Neural cell (in vitro differentiated cells): ENCODE results near the gene RPS6KA2. TPM values are rescaled to one million over a fixed set of nuclear protein-coding genes. Genes with fewer than 3 reads are reported as not detected.

Source experiments
- H2AFZ ChIP-seq: fragments of 200-600, 300-800 bp; sonication (generic), shearing (Covaris generic); 2 replicates; pipeline ENCODE4 v1.6.0; 2014; ENCODE audit warnings: low read depth, mild to moderate bottlenecking, antibody characterized with exemption, low read length, moderate library complexity
- H3F3A ChIP-seq: fragments of 200-600 bp; shearing (Covaris generic); 2 replicates; pipeline ENCODE4 v1.6.1; 2016; ENCODE audit warnings: mild to moderate bottlenecking, moderate library complexity, mixed read lengths, antibody characterized with exemption, low read length; ENCODE audit not compliant: insufficient read depth, poor library complexity, severe bottlenecking
- H3K27ac ChIP-seq: fragments of 200-600, 300-800 bp; sonication (generic), shearing (Covaris generic); 2 replicates; pipeline ENCODE4 v1.5.1; 2014; ENCODE audit warnings: mild to moderate bottlenecking, low read length, moderate library complexity
- H3K27me3 ChIP-seq: fragments of 300-800, 200-600 bp; sonication (generic), shearing (Covaris generic); 2 replicates; pipeline ENCODE4 v1.6.0; 2014; ENCODE audit warnings: mild to moderate bottlenecking, low read depth, low read length, moderate library complexity; ENCODE audit not compliant: insufficient read depth
- H3K36me3 ChIP-seq: fragments of 300-800, 200-600 bp; sonication (generic), shearing (Covaris generic); 2 replicates; pipeline ENCODE4 v1.5.1; 2014; ENCODE audit warnings: mild to moderate bottlenecking, antibody characterized with exemption, low read length, moderate library complexity; ENCODE audit not compliant: insufficient read depth
- H3K4me2 ChIP-seq: fragments of 300-800, 200-600 bp; sonication (generic), shearing (Covaris generic); 2 replicates; pipeline ENCODE4 v1.6.0; 2014; ENCODE audit warnings: mild to moderate bottlenecking, low read length
- H3K4me3 ChIP-seq: fragments of 300-800, 200-600 bp; sonication (generic), shearing (Covaris generic); 2 replicates; pipeline ENCODE4 v1.5.1; 2014; ENCODE audit warnings: mild to moderate bottlenecking, low read length, moderate library complexity
- H3K79me2 ChIP-seq: fragments of 200-600 bp; shearing (Covaris generic); replicated peaks from 2 replicates; pipeline ENCODE4 v1.6.0; 2014; ENCODE audit warnings: mild to moderate bottlenecking, low read length, moderate library complexity; ENCODE audit not compliant: insufficient read depth
- H3K9ac ChIP-seq: fragments of 300-800, 200-600 bp; sonication (generic), shearing (Covaris generic); 2 replicates; pipeline ENCODE4 v1.6.1; 2016; ENCODE audit warnings: mild to moderate bottlenecking, low read length, mixed read lengths
- H3K9me2 ChIP-seq: fragments of 200-600 bp; shearing (Covaris generic); 2 replicates; pipeline ENCODE4 v1.6.1; 2016; ENCODE audit warnings: mild to moderate bottlenecking, low read length, mixed read lengths; ENCODE audit not compliant: insufficient read depth
- H3K9me3 ChIP-seq: fragments of 200-600, 300-800 bp; sonication (generic), shearing (Covaris generic); 2 replicates; pipeline ENCODE4 v1.6.1; 2016; ENCODE audit warnings: mild to moderate bottlenecking, mixed run types, low read length, moderate library complexity, mixed read lengths
- H4K20me1 ChIP-seq: fragments of 200-600 bp; shearing (Covaris generic); 2 replicates; pipeline ENCODE4 v1.6.1; 2016; ENCODE audit warnings: mild to moderate bottlenecking, mixed run types; ENCODE audit not compliant: insufficient read depth
- EP300 ChIP-seq: fragments of 450-650 bp; conservative IDR thresholded peaks from 2 replicates; pipeline ENCODE4 v1.6.1; 2014; ENCODE audit warnings: antibody characterized with exemption, mild to moderate bottlenecking, moderate library complexity; ENCODE audit not compliant: poor library complexity, severe bottlenecking
- EZH2 ChIP-seq: fragments of 200-600, 300-800 bp; shearing (Covaris generic), sonication (generic); IDR thresholded peaks from 2 replicates; pipeline ENCODE4 v1.6.1; 2014; ENCODE audit warnings: antibody characterized with exemption, low read length, borderline replicate concordance, mild to moderate bottlenecking; ENCODE audit not compliant: insufficient read depth, poor library complexity, severe bottlenecking
- MXI1 ChIP-seq: fragments of 450-650 bp; conservative IDR thresholded peaks from 2 replicates; pipeline ENCODE4 v1.6.1; 2014; ENCODE audit warnings: antibody characterized with exemption, mild to moderate bottlenecking; ENCODE audit not compliant: poor library complexity, severe bottlenecking
- POLR2AphosphoS5 ChIP-seq: IDR thresholded peaks from 2 replicates; pipeline ENCODE4 v1.6.1; 2012
- RAD21 ChIP-seq: fragments of 450-650 bp; conservative IDR thresholded peaks from 2 replicates; pipeline ENCODE4 v1.6.1; 2014; ENCODE audit warnings: antibody characterized with exemption, mild to moderate bottlenecking, moderate library complexity
- SMC3 ChIP-seq: fragments of 450-650 bp; conservative IDR thresholded peaks from 2 replicates; pipeline ENCODE4 v1.6.1; 2014; ENCODE audit warnings: antibody characterized with exemption, mild to moderate bottlenecking, moderate library complexity; ENCODE audit not compliant: poor library complexity
- TAF1 ChIP-seq: IDR thresholded peaks from 2 replicates; pipeline ENCODE4 v1.6.1; 2012; ENCODE audit warnings: low read depth
- polyA plus RNA-seq: library from polyadenylated mRNA; depleted of rRNA; stranded (reverse); fragments of >200 nt; gene quantifications from 2 replicates; pipeline ENCODE4 v1.2.3, GENCODE V29; 2014
- TF ChIP-seq, protein P1 (sequence below): IDR thresholded peaks from 2 replicates; pipeline ENCODE4 v1.6.1; 2012; ENCODE audit warnings: borderline replicate concordance
- TF ChIP-seq, protein P2 (sequence below): fragments of 450-650 bp; IDR thresholded peaks from 2 replicates; pipeline ENCODE4 v1.5.1; 2014; ENCODE audit warnings: antibody characterized with exemption, mild to moderate bottlenecking, moderate library complexity; ENCODE audit not compliant: poor library complexity, severe bottlenecking

Gene RPS6KA2
- polyA plus RNA-seq, 1 donor from 2014 or later: 34.3 TPM

DNA sequence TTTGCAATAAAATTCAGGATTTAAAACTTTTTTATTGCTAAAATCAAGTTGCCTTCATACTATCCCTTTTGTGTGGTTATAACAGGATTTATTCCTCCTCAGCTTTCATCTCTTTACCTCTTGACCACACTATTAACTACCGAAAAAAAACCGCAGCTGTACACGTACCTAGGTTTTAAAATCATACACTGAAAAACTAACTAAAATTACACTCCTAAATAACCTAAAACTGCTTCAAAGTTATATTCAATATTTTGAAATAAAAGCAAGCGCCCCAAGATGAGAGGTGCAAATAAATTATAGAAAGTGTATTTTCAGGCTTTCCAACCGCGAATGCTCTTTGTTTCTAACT lies 245.7 kb downstream of the RPS6KA2 start:
- TF ChIP-seq, protein P1, sequence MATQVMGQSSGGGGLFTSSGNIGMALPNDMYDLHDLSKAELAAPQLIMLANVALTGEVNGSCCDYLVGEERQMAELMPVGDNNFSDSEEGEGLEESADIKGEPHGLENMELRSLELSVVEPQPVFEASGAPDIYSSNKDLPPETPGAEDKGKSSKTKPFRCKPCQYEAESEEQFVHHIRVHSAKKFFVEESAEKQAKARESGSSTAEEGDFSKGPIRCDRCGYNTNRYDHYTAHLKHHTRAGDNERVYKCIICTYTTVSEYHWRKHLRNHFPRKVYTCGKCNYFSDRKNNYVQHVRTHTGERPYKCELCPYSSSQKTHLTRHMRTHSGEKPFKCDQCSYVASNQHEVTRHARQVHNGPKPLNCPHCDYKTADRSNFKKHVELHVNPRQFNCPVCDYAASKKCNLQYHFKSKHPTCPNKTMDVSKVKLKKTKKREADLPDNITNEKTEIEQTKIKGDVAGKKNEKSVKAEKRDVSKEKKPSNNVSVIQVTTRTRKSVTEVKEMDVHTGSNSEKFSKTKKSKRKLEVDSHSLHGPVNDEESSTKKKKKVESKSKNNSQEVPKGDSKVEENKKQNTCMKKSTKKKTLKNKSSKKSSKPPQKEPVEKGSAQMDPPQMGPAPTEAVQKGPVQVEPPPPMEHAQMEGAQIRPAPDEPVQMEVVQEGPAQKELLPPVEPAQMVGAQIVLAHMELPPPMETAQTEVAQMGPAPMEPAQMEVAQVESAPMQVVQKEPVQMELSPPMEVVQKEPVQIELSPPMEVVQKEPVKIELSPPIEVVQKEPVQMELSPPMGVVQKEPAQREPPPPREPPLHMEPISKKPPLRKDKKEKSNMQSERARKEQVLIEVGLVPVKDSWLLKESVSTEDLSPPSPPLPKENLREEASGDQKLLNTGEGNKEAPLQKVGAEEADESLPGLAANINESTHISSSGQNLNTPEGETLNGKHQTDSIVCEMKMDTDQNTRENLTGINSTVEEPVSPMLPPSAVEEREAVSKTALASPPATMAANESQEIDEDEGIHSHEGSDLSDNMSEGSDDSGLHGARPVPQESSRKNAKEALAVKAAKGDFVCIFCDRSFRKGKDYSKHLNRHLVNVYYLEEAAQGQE: no peak
- no peak for TF ChIP-seq MXI1
- no peak for TF ChIP-seq RAD21
- TF ChIP-seq POLR2AphosphoS5: no peak
- no peak for TF ChIP-seq TAF1
- TF ChIP-seq EP300: no peak
- TF ChIP-seq EZH2: no peak
- TF ChIP-seq SMC3: no peak
- TF ChIP-seq, protein P2, sequence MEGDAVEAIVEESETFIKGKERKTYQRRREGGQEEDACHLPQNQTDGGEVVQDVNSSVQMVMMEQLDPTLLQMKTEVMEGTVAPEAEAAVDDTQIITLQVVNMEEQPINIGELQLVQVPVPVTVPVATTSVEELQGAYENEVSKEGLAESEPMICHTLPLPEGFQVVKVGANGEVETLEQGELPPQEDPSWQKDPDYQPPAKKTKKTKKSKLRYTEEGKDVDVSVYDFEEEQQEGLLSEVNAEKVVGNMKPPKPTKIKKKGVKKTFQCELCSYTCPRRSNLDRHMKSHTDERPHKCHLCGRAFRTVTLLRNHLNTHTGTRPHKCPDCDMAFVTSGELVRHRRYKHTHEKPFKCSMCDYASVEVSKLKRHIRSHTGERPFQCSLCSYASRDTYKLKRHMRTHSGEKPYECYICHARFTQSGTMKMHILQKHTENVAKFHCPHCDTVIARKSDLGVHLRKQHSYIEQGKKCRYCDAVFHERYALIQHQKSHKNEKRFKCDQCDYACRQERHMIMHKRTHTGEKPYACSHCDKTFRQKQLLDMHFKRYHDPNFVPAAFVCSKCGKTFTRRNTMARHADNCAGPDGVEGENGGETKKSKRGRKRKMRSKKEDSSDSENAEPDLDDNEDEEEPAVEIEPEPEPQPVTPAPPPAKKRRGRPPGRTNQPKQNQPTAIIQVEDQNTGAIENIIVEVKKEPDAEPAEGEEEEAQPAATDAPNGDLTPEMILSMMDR: no peak
- Histone ChIP-seq H4K20me1 (no peaks in the 10 kb centered on the region), H3K27ac (no peak overlapping the region), H3K27me3 (no peaks in the 10 kb centered on the region), H3K4me3 (peak overlapping the region; percentile 97), H3K4me2 (peak overlapping the region; percentile 71), H3F3A (no peaks in the 10 kb centered on the region), H3K9ac (peak overlapping the region; percentile 73), H3K36me3 (no peaks in the 10 kb centered on the region), H2AFZ (no peak overlapping the region), H3K9me3 (no peaks in the 10 kb centered on the region), H3K79me2 (peaks cover 9% of the 10 kb centered on the region), H3K9me2 (no peaks in the 10 kb centered on the region)

DNA sequence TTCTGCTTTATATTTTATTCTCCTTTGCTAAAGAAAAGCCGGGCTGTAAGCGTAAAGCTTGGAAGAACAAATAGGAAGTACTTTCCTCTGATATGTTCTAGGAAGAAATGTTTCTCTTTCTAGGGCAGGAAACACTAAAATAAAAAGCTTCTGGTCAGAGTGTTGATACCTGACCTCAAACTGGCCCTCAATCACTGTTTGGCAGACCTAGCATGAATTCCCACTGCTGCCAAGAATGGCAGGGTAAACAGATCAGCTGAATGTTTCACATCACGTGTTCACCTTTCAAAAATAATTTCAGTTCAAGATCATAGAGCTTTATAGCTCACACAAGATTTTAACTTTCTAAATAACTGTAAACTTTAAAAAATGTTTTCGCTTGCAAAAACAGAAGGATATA lies 247.3 kb downstream of the RPS6KA2 start:
- TF ChIP-seq EZH2 (no peak), EP300 (no peak), MXI1 (no peak), RAD21 (no peak), TAF1 (no peak), POLR2AphosphoS5 (no peak), SMC3 (no peak)
- TF ChIP-seq, protein P2: no peak
- TF ChIP-seq, protein P1: no peak
- no peaks in the 10 kb centered on the region for H3K9me2 ChIP-seq
- H3K4me2 ChIP-seq: no peak overlapping the region
- H3K36me3 ChIP-seq: no peaks in the 10 kb centered on the region
- H4K20me1 ChIP-seq: no peaks in the 10 kb centered on the region
- no peak overlapping the region for H3K27ac ChIP-seq
- no peaks in the 10 kb centered on the region for H3K9me3 ChIP-seq
- H3K9ac ChIP-seq: no peak overlapping the region
- no peak overlapping the region for H2AFZ ChIP-seq
- no peaks in the 10 kb centered on the region for H3F3A ChIP-seq
- peaks cover 9% of the 10 kb centered on the region for H3K79me2 ChIP-seq
- H3K4me3 ChIP-seq: no peak overlapping the region
- H3K27me3 ChIP-seq: no peaks in the 10 kb centered on the region
